Caco-2 (cell line): ENCODE measurements around the gene MYH8. TPM values are rescaled to one million over a fixed set of nuclear protein-coding genes. Genes with fewer than 3 reads are reported as not detected.

Experiments used
- BruUV-seq: library from RNA; stranded (reverse); fragments of 400-500 nt; replicated peaks from 2 replicates; lab custom pipeline; 2021; lab: Mats Ljungman, UMichigan
- CTCF ChIA-PET: fragments of 300-600 bp; sonication (Branson Sonifier 250); formaldehyde crosslinking; loops from one replicate; lab custom pipeline; 2022; ENCODE audit warnings: antibody characterized with exemption; lab: Charles Lee
- POLR2A ChIA-PET: fragments of 300-600 bp; sonication (Branson Sonifier 250); formaldehyde crosslinking; loops from one replicate; lab custom pipeline; 2022; ENCODE audit warnings: antibody characterized with exemption; lab: Charles Lee
- DNase-seq, 2 experiments: peaks; one replicate each; pipeline versions ENCODE4 v3.0.0 to v3.0.0-alpha.2; 2020 to 2022
- H3K27me3 ChIP-seq: replicated peaks from 2 replicates; pipeline ENCODE4 v1.6.0; 2011; ENCODE audit warnings: low read length; ENCODE audit not compliant: control insufficient read depth, insufficient read depth
- H3K36me3 ChIP-seq: 2 replicates; pipeline ENCODE4 v1.5.1; 2011; ENCODE audit warnings: low read length; ENCODE audit not compliant: control insufficient read depth, insufficient read depth
- H3K4me1 ChIP-seq: fragments of 250-450 bp; sonication (Bioruptor Pico); 2 replicates; pipeline ENCODE4 v1.5.1; 2020; ENCODE audit warnings: mild to moderate bottlenecking
- H3K4me3 ChIP-seq: 2 replicates; pipeline ENCODE4 v1.5.1; 2011; ENCODE audit warnings: low read depth, mild to moderate bottlenecking, control low read depth, low read length
- H3K9me3 ChIP-seq: fragments of 250-450 bp; sonication (Bioruptor Pico); 2 replicates; pipeline ENCODE4 v1.5.1; 2020; ENCODE audit warnings: mild to moderate bottlenecking, moderate library complexity
- H3K27ac Mint-ChIP-seq: one replicate; pipeline ENCODE4 v1.8.0; 2022; ENCODE audit warnings: mixed read lengths; ENCODE audit not compliant: unreplicated experiment
- H3K27me3 Mint-ChIP-seq: one replicate; pipeline ENCODE4 v1.8.0; 2022; ENCODE audit warnings: mixed read lengths; ENCODE audit not compliant: insufficient read depth, unreplicated experiment
- H3K36me3 Mint-ChIP-seq: one replicate; pipeline ENCODE4 v1.8.0; 2022; ENCODE audit warnings: mild to moderate bottlenecking, mixed read lengths; ENCODE audit not compliant: insufficient read depth, unreplicated experiment
- H3K4me1 Mint-ChIP-seq: one replicate; pipeline ENCODE4 v1.8.0; 2022; ENCODE audit warnings: low read depth, mixed read lengths; ENCODE audit not compliant: unreplicated experiment
- H3K4me3 Mint-ChIP-seq: one replicate; pipeline ENCODE4 v1.8.0; 2022; ENCODE audit warnings: mild to moderate bottlenecking, moderate library complexity, mixed read lengths; ENCODE audit not compliant: unreplicated experiment
- H3K9me3 Mint-ChIP-seq: one replicate; pipeline ENCODE4 v1.8.0; 2022; ENCODE audit warnings: mixed read lengths; ENCODE audit not compliant: unreplicated experiment
- CTCF ChIP-seq, 2 experiments: fragments of 200-600 bp in 1 of 2; IDR thresholded peaks; 1 replicate in 1 of 2; 2 replicates in 1 of 2; pipeline versions ENCODE4 v1.5.1 to v1.8.0; 2011 to 2022; ENCODE audit warnings: antibody characterized with exemption in 1 of 2, control low read depth in 1 of 2, inconsistent platforms in 1 of 2, low read depth in 1 of 2, low read length in 1 of 2, mild to moderate bottlenecking in 1 of 2, moderate library complexity in 1 of 2; ENCODE audit not compliant: insufficient read depth in 1 of 2, severe bottlenecking in 1 of 2, unreplicated experiment in 1 of 2
- intact Hi-C: fragments of 100-400 bp; cut with micrococcal nuclease; formaldehyde crosslinking; loops from one replicate; pipeline ENCODE4 v1.10.0; 2022; ENCODE audit not compliant: unreplicated experiment
- total RNA-seq: library from RNA; stranded (reverse); gene quantifications from 2 replicates; pipeline ENCODE4 v1.2.3, GENCODE V29; 2022

The MYH8 gene
- total RNA-seq, 1 experiment from 2014 or later, result not detected

GRCh38 chr17:10447026-10447931 is 25.5 kb upstream of the MYH8 start:
- intact Hi-C loops, result no loop called here
- Mint-ChIP-seq H3K4me3 (peak overlapping the region; percentile 37), H3K27me3 (no peaks in the 10 kb centered on the region), H3K4me1 (peaks cover 13% of the 10 kb centered on the region), H3K9me3 (peaks cover 9% of the 10 kb centered on the region), H3K36me3 (no peaks in the 10 kb centered on the region), H3K27ac (peak overlapping the region; percentile 85)
- no peaks in the 10 kb centered on the region for H3K36me3 ChIP-seq
- peaks cover 20% of the 10 kb centered on the region for H3K4me1 ChIP-seq
- no peaks in the 10 kb centered on the region for H3K27me3 ChIP-seq
- no peak for TF ChIP-seq CTCF (IDR thresholded peaks at IDR 0.05; ENCODE audit: insufficient read depth in 1 of 2, low read depth in 1 of 2, low read length in 1 of 2, severe bottlenecking in 1 of 2, unreplicated experiment in 1 of 2)
- CTCF ChIA-PET, result no interaction called here
- no peak overlapping the region for H3K4me3 ChIP-seq
- BruUV-seq, result no TSS peak
- POLR2A ChIA-PET, result no interaction called here
- no peaks in the 10 kb centered on the region for H3K9me3 ChIP-seq
- DNase-seq, result peak; percentile 44 to 54

- no peak for DNase-seq
- no peak overlapping the region for H3K27ac Mint-ChIP-seq
- no peaks in the 10 kb centered on the region for H3K27me3 ChIP-seq
- intact Hi-C loops, result no loop called here
- H3K4me3 ChIP-seq, result no peak overlapping the region
- no peaks in the 10 kb centered on the region for H3K9me3 Mint-ChIP-seq
- no peaks in the 10 kb centered on the region for H3K9me3 ChIP-seq
- ChIA-PET CTCF (no interaction called here), POLR2A (no interaction called here)
- H3K4me1 ChIP-seq, result no peaks in the 10 kb centered on the region
- no peaks in the 10 kb centered on the region for H3K36me3 ChIP-seq
- no peaks in the 10 kb centered on the region for H3K36me3 Mint-ChIP-seq
- no peaks in the 10 kb centered on the region for H3K4me1 Mint-ChIP-seq
- no peak for TF ChIP-seq CTCF (IDR thresholded peaks at IDR 0.05; ENCODE audit: insufficient read depth in 1 of 2, low read depth in 1 of 2, low read length in 1 of 2, severe bottlenecking in 1 of 2, unreplicated experiment in 1 of 2)
- H3K4me3 Mint-ChIP-seq, result no peak overlapping the region
- no TSS peak for BruUV-seq
- no peaks in the 10 kb centered on the region for H3K27me3 Mint-ChIP-seq
Observed at GRCh38 chr17:10439816-10440215, 18.1 kb upstream of the MYH8 start.

- intact Hi-C loops, result no loop called here
- no peaks in the 10 kb centered on the region for H3K36me3 Mint-ChIP-seq
- Histone ChIP-seq H3K4me1 (no peaks in the 10 kb centered on the region), H3K4me3 (no peak overlapping the region), H3K9me3 (no peaks in the 10 kb centered on the region), H3K27me3 (no peaks in the 10 kb centered on the region), H3K36me3 (no peaks in the 10 kb centered on the region)
- H3K4me1 Mint-ChIP-seq, result no peaks in the 10 kb centered on the region
- ChIA-PET CTCF (no interaction called here), POLR2A (no interaction called here)
- no peak for DNase-seq
- no peak overlapping the region for H3K27ac Mint-ChIP-seq
- H3K27me3 Mint-ChIP-seq, result peaks cover 2% of the 10 kb centered on the region
- peaks cover 10% of the 10 kb centered on the region for H3K9me3 Mint-ChIP-seq
- no peak overlapping the region for H3K4me3 Mint-ChIP-seq
- no peak for TF ChIP-seq CTCF (IDR thresholded peaks at IDR 0.05; ENCODE audit: insufficient read depth in 1 of 2, low read depth in 1 of 2, low read length in 1 of 2, severe bottlenecking in 1 of 2, unreplicated experiment in 1 of 2)
- BruUV-seq, result no TSS peak
Observed at GRCh38 chr17:10435096-10435495, 13.3 kb upstream of the MYH8 start.
